ENCODE results near the gene GGTLC1. TPM values are rescaled to one million over a fixed set of nuclear protein-coding genes. Genes with fewer than 3 reads are reported as not detected.

GGTLC1 gene
- total and polyA plus RNA-seq, 10 of the 15 experiments (the other 5 are each of a cell fraction or from before 2014, with no cell fraction given) = not detected

DNA sequence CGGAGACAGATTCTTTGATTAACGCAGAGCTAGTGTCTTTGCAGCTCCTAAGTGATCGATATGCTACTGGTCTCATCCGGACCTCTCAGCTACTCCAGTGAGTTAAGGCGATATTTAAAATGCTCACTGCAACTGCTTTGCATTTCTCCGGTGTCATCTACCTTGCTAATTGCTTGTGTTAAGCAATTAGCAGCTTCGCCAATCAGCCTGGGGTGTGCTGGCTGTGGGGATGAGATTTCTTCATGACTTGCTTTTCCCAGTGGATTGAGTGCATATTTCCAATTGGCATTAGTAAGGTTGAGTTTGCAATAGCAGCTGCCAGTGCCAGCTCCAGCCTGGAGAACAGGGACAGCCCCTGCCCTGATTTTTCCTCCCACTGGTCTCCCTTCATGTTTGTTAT is 18.0 kb upstream of the GGTLC1 start (continued):
- TF ChIP-seq, protein P1, sequence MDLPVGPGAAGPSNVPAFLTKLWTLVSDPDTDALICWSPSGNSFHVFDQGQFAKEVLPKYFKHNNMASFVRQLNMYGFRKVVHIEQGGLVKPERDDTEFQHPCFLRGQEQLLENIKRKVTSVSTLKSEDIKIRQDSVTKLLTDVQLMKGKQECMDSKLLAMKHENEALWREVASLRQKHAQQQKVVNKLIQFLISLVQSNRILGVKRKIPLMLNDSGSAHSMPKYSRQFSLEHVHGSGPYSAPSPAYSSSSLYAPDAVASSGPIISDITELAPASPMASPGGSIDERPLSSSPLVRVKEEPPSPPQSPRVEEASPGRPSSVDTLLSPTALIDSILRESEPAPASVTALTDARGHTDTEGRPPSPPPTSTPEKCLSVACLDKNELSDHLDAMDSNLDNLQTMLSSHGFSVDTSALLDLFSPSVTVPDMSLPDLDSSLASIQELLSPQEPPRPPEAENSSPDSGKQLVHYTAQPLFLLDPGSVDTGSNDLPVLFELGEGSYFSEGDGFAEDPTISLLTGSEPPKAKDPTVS (IDR thresholded peaks at IDR 0.05; ENCODE audit: low read depth, low read length) = no peak
- TF ChIP-seq TCF3 (IDR thresholded peaks at IDR 0.05; ENCODE audit: borderline replicate concordance, insufficient read depth, low read depth, low read length) (no peak), TAF1 (IDR thresholded peaks at IDR 0.05; ENCODE audit: borderline replicate concordance, low read depth, low read length) (no peak)

DNA sequence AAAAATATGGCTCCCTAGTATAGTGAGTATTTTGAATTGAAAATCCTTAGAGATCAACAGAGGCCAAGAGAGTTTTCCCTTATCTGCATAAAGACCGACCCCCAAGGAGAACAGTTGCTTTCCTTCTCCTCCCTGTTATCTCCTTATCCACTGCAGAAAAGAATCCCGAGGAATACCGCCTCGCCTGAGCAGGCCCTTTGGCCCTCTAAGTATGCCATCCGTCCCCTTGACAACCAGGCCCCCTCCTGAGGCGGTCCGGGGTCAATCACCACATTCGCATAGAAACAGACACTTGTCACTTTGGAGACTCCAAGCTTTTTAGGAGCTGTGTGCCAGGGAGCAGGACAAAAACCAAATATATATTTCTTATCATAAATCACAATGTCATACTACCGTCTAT is 15.9 kb upstream of the GGTLC1 start:
- Histone ChIP-seq H3K27me3 (replicated peaks in 1 of 2; ENCODE audit: control insufficient read depth in 2 of 2, insufficient read depth in 2 of 2, low read length in 1 of 2) (no peaks in the 10 kb centered on the region), H3K4me2 (ENCODE audit: control insufficient read depth, insufficient read depth) (no peak overlapping the region), H3K36me3 (ENCODE audit: control insufficient read depth in 2 of 2, insufficient read depth in 2 of 2, low read length in 1 of 2) (no peaks in the 10 kb centered on the region), H3K4me3 (no peak overlapping the region), H3K27ac (ENCODE audit: control insufficient read depth, insufficient read depth) (no peak overlapping the region), H3K79me2 (ENCODE audit: control insufficient read depth, insufficient read depth, low read length) (no peaks in the 10 kb centered on the region), H3K4me1 (ENCODE audit: control insufficient read depth, insufficient read depth, low read length) (no peaks in the 10 kb centered on the region), H2AFZ (ENCODE audit: control insufficient read depth, low read depth, low read length) (no peak overlapping the region), H3K9me3 (replicated peaks; ENCODE audit: control insufficient read depth, insufficient read depth, low read length) (no peaks in the 10 kb centered on the region), H4K20me1 (ENCODE audit: control insufficient read depth, insufficient read depth) (no peaks in the 10 kb centered on the region), H3K9ac (ENCODE audit: control insufficient read depth, insufficient read depth, low read length) (no peak overlapping the region)
- ChIA-PET RAD21 (ENCODE audit: unreplicated experiment) (no interaction called here), POLR2A (no interaction called here), CTCF (no interaction called here), SMC1A (ENCODE audit: uncharacterized antibody, unreplicated experiment) (no interaction called here)
- ATAC-seq (no peak), DNase-seq (ENCODE audit: low read depth, low spot score) (no peak), FAIRE-seq (no peak)
- in situ Hi-C loops (cut with MboI) (no loop called here), intact Hi-C loops (cut with micrococcal nuclease; ENCODE audit: unreplicated experiment) (no loop called here)
- 34% methylated on average over 9 of the region's 9 CpGs for WGBS (ENCODE audit: insufficient coverage, insufficient replicate concordance, low lambda C conversion rate, missing lambda C conversion rate)
- TF ChIP-seq RAD21 (IDR thresholded peaks at IDR 0.05; ENCODE audit: insufficient read depth, low read depth, low read length) = no peak
- no peak for TF ChIP-seq SUPT20H (IDR thresholded peaks at IDR 0.05; ENCODE audit: borderline replicate concordance, control insufficient read depth, low read depth, low read length)
- no peak for TF ChIP-seq SRF (IDR thresholded peaks at IDR 0.05; ENCODE audit: low read depth in 2 of 2, low read length in 2 of 2)
- no peak for TF ChIP-seq ATF7 (IDR thresholded peaks at IDR 0.05; ENCODE audit: low read depth)
- no peak for TF ChIP-seq RB1 (IDR thresholded peaks at IDR 0.05; ENCODE audit: borderline replicate concordance)
- no peak for TF ChIP-seq SIN3A (IDR thresholded peaks at IDR 0.05; ENCODE audit: low read depth, low read length)
- TF ChIP-seq CBX5 (IDR thresholded peaks at IDR 0.05; ENCODE audit: low read depth) = no peak
- no peak for TF ChIP-seq BACH1 (IDR thresholded peaks at IDR 0.05; ENCODE audit: borderline replicate concordance)
- TF ChIP-seq POLR2A (IDR thresholded peaks at IDR 0.05; ENCODE audit: low read depth, low read length) = no peak
- no peak for TF ChIP-seq EP300 (IDR thresholded peaks at IDR 0.05; ENCODE audit: borderline replicate concordance in 1 of 2, control insufficient read depth in 1 of 2, low read depth in 2 of 2, low read length in 2 of 2)
- no peak for TF ChIP-seq ZNF24 (IDR thresholded peaks at IDR 0.05)
- TF ChIP-seq HDAC6 (IDR thresholded peaks at IDR 0.05; ENCODE audit: unreplicated experiment) = no peak
- TF ChIP-seq NFYB (IDR thresholded peaks at IDR 0.05; ENCODE audit: insufficient read depth, low read depth, low read length) = no peak
- BruUV-seq (replicated peaks) = no TSS peak

All from GM12878 (cell line).